CD4-positive, alpha-beta T cell (primary cell): ENCODE data around the gene DNAAF5. TPM values are rescaled to one million over a fixed set of nuclear protein-coding genes. Genes with fewer than 3 reads are reported as not detected.

Experiments
- ATAC-seq: fragments of 200-7000 bp; cut with Tn5 transposase; one replicate; pipeline ENCODE4 v1.10.0; 2022; ENCODE audit warnings: mild to moderate bottlenecking; ENCODE audit not compliant: poor library complexity
- CTCF ChIA-PET: fragments of 350-600 bp; sonication (Branson Sonifier 250); formaldehyde crosslinking; loops from one replicate; lab custom pipeline; 2021; ENCODE audit warnings: antibody characterized with exemption, inconsistent platforms; lab: Charles Lee
- POLR2A ChIA-PET: fragments of 350-600 bp; sonication (Branson Sonifier 250); formaldehyde crosslinking; loops from one replicate; lab custom pipeline; 2021; ENCODE audit warnings: antibody characterized with exemption, inconsistent platforms; lab: Charles Lee
- DNase-seq, 14 experiments: peaks; one replicate each; pipeline ENCODE4 v3.0.0-alpha.2; 2013 to 2020; ENCODE audit warnings: mixed read lengths in 2 of 14
- H3K27ac ChIP-seq, 2 donors: one replicate each; pipeline versions ENCODE4 v1.5.1 to v1.7.0; 2013; ENCODE audit warnings: low read length in 2 of 2, low read depth in 1 of 2, mild to moderate bottlenecking in 1 of 2
- H3K27me3 ChIP-seq, 2 experiments: 1 replicate in 1 of 2; 2 replicates in 1 of 2; pipeline versions ENCODE4 v1.6.1 to v1.7.0; 2013; ENCODE audit warnings: low read length in 2 of 2, control low read depth in 1 of 2, mild to moderate bottlenecking in 1 of 2, moderate library complexity in 1 of 2; ENCODE audit not compliant: insufficient read depth in 2 of 2, control insufficient read depth in 1 of 2
- H3K36me3 ChIP-seq: one replicate; pipeline ENCODE4 v1.6.1; 2013; ENCODE audit warnings: low read length, control low read depth; ENCODE audit not compliant: insufficient read depth
- H3K4me1 ChIP-seq: one replicate; pipeline ENCODE4 v1.6.1; 2013; ENCODE audit warnings: low read length, control low read depth; ENCODE audit not compliant: insufficient read depth
- H3K4me3 ChIP-seq: one replicate; pipeline ENCODE4 v1.5.1; 2013; ENCODE audit warnings: mild to moderate bottlenecking, low read length, moderate library complexity
- H3K9me3 ChIP-seq, 2 experiments: 1 replicate in 1 of 2; 2 replicates in 1 of 2; pipeline versions ENCODE4 v1.6.1 to v1.7.0; 2013; ENCODE audit warnings: low read length in 2 of 2, mild to moderate bottlenecking in 2 of 2, control low read depth in 1 of 2, moderate library complexity in 1 of 2; ENCODE audit not compliant: control insufficient read depth in 1 of 2, insufficient read depth in 1 of 2
- H3K27ac Mint-ChIP-seq: one replicate; pipeline ENCODE4 v1.8.0; 2020; ENCODE audit warnings: mixed read lengths
- H3K27me3 Mint-ChIP-seq: one replicate; pipeline ENCODE4 v1.8.0; 2021; ENCODE audit warnings: mixed read lengths
- H3K36me3 Mint-ChIP-seq: one replicate; pipeline ENCODE4 v1.8.0; 2021; ENCODE audit warnings: low read depth, mixed read lengths
- H3K4me1 Mint-ChIP-seq: one replicate; pipeline ENCODE4 v1.8.0; 2021; ENCODE audit warnings: low read depth, mixed read lengths
- H3K4me3 Mint-ChIP-seq: one replicate; pipeline ENCODE4 v1.8.0; 2020; ENCODE audit warnings: mild to moderate bottlenecking, mixed read lengths
- H3K9me3 Mint-ChIP-seq: one replicate; pipeline ENCODE4 v1.8.0; 2020; ENCODE audit warnings: mixed read lengths
- intact Hi-C, 2 experiments: fragments of 100-400 bp; cut with DNase I in 1 of 2; cut with micrococcal nuclease in 1 of 2; formaldehyde crosslinking; loops; one replicate each; pipeline versions ENCODE4 v1.15.1 to v1.9.0; 2023 to 2025; cut with DNase I, micrococcal nuclease
- total RNA-seq, 174 experiments: library from RNA in 2 of 174; stranded (reverse) in 2 of 174; gene quantifications; one replicate each; pipeline ENCODE4 v1.2.3 and lab custom pipeline; 2021 to 2026
- TF ChIP-seq, protein P1 (sequence below): fragments of 200-600 bp; IDR thresholded peaks from one replicate; pipeline ENCODE4 v1.8.0; 2022; ENCODE audit warnings: antibody characterized with exemption, mild to moderate bottlenecking

DNAAF5 gene
- total RNA-seq, 2 experiments from 2014 or later: 4.8 to 6.1 TPM

DNA sequence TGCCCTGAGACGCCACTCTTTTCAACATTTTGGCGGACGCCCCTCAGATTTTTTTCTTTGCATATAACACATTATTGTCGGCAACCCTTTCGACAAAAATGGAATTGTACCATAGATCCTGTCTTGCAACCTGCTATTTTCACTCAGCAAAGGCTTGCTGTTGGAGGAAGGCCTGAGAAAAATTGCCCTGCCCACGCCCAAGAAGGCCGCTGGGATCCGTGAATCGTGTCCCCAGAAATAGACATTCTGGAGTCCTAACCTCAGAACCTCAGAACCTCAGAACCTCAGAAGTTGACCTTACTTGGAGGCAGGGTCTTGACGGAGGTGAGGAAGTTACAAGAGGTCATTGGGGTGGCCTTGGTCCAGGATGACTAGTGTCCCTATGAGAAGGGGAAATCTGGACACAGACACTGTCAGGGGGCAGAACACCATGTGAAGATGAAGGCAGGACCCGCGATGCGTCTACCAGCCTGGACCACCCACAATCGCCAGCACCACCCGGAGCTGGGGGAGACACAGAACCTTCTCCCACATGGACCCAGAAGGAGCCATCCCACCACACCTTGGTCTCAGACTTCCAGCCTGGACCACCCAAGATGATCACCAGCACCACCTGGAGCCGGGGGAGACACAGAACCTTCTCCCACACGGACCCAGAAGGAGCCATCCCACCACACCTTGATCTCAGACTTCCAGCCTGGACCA, 19.1 kb upstream of the DNAAF5 start:
- peaks cover 7% of the 10 kb centered on the region for H3K4me1 ChIP-seq
- Mint-ChIP-seq H3K27ac (no peak overlapping the region), H3K27me3 (no peaks in the 10 kb centered on the region), H3K36me3 (peaks cover 31% of the 10 kb centered on the region), H3K4me1 (peaks cover 5% of the 10 kb centered on the region), H3K9me3 (no peaks in the 10 kb centered on the region), H3K4me3 (peak overlapping the region; percentile 34)
- ChIA-PET CTCF (no interaction called here), POLR2A (no interaction called here)
- H3K4me3 ChIP-seq: no peak overlapping the region
- TF ChIP-seq, protein P1, sequence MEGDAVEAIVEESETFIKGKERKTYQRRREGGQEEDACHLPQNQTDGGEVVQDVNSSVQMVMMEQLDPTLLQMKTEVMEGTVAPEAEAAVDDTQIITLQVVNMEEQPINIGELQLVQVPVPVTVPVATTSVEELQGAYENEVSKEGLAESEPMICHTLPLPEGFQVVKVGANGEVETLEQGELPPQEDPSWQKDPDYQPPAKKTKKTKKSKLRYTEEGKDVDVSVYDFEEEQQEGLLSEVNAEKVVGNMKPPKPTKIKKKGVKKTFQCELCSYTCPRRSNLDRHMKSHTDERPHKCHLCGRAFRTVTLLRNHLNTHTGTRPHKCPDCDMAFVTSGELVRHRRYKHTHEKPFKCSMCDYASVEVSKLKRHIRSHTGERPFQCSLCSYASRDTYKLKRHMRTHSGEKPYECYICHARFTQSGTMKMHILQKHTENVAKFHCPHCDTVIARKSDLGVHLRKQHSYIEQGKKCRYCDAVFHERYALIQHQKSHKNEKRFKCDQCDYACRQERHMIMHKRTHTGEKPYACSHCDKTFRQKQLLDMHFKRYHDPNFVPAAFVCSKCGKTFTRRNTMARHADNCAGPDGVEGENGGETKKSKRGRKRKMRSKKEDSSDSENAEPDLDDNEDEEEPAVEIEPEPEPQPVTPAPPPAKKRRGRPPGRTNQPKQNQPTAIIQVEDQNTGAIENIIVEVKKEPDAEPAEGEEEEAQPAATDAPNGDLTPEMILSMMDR: no peak
- no peaks in the 10 kb centered on the region for H3K27me3 ChIP-seq
- DNase-seq (no peak), ATAC-seq (no peak)
- H3K36me3 ChIP-seq: no peaks in the 10 kb centered on the region
- no peak overlapping the region for H3K27ac ChIP-seq
- intact Hi-C loops: no loop called here
- peaks cover 6 to 11% of the 10 kb centered on the region in 2 experiments for H3K9me3 ChIP-seq

DNA sequence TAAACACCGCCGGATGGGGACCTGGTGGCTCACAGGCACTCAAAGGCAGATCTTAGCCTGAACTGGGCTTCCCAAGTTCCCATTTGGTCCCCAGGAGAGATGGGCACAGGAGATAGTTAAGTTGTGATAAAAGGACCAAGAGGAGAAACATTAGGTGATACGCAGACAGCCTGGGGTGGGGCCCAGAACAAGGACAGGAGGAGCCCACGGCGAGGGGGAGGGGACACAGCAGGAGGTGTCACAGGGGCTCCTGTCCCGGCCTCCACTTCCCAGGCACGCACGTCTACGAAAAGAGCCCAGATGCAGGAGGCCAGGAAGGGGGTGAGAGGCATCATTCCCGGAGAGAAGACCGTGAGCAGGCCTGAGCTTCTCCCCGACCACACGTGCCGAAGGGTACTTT, 16.3 kb upstream of the DNAAF5 start:
- intact Hi-C loops: no loop called here
- H3K36me3 ChIP-seq: no peaks in the 10 kb centered on the region
- ATAC-seq: no peak
- Mint-ChIP-seq H3K4me3 (peak overlapping the region; percentile 77), H3K27me3 (no peaks in the 10 kb centered on the region), H3K4me1 (peaks cover 13% of the 10 kb centered on the region), H3K27ac (peak overlapping the region; percentile 82), H3K9me3 (no peaks in the 10 kb centered on the region), H3K36me3 (peaks cover 16% of the 10 kb centered on the region)
- H3K9me3 ChIP-seq: no peaks in the 10 kb centered on the region
- CTCF ChIA-PET: no interaction called here
- TF ChIP-seq, protein P1: no peak
- H3K4me1 ChIP-seq: peaks cover 13% of the 10 kb centered on the region
- no peak for DNase-seq
- H3K27me3 ChIP-seq: peaks cover 0 to 4% of the 10 kb centered on the region in 2 experiments
- no peak overlapping the region for H3K4me3 ChIP-seq
- POLR2A ChIA-PET: interaction anchor here (0.7 to 1.0 kb wide), 2 partner anchors 106 to 127 kb away, joined by 3 read pairs; no protein-coding TSS in a partner anchor
- no peak overlapping the region for H3K27ac ChIP-seq

GRCh38 chr7:711093-711921, 15.2 kb upstream of the DNAAF5 start:
- no peaks in the 10 kb centered on the region for H3K27me3 Mint-ChIP-seq
- H3K4me3 Mint-ChIP-seq: peak overlapping the region; percentile 79
- CTCF ChIA-PET: no interaction called here
- no peaks in the 10 kb centered on the region for H3K9me3 Mint-ChIP-seq
- Histone ChIP-seq H3K4me3 (peak overlapping the region; percentile 41), H3K4me1 (peaks cover 13% of the 10 kb centered on the region), H3K27me3 (peaks cover 0 to 4% of the 10 kb centered on the region in 2 experiments), H3K27ac (no peak overlapping the region), H3K9me3 (no peaks in the 10 kb centered on the region), H3K36me3 (no peaks in the 10 kb centered on the region)
- peaks cover 13% of the 10 kb centered on the region for H3K4me1 Mint-ChIP-seq
- intact Hi-C loops: no loop called here
- DNase-seq (no peak), ATAC-seq (no peak)
- peak overlapping the region; percentile 51 for H3K27ac Mint-ChIP-seq
- POLR2A ChIA-PET: interaction anchor here (0.7 to 2.2 kb wide), 5 partner anchors 8 to 128 kb away, joined by 3 to 5 read pairs (median 3); no protein-coding TSS in a partner anchor
- TF ChIP-seq, protein P1: no peak
- peaks cover 16% of the 10 kb centered on the region for H3K36me3 Mint-ChIP-seq
